Measurements from ENCODE around the gene RFT1. TPM values are rescaled to one million over a fixed set of nuclear protein-coding genes. Genes with fewer than 3 reads are reported as not detected.

Gene RFT1
- polyA plus RNA-seq, 3 donors = 8.2 to 34.9 (median 25.6) TPM

DNA sequence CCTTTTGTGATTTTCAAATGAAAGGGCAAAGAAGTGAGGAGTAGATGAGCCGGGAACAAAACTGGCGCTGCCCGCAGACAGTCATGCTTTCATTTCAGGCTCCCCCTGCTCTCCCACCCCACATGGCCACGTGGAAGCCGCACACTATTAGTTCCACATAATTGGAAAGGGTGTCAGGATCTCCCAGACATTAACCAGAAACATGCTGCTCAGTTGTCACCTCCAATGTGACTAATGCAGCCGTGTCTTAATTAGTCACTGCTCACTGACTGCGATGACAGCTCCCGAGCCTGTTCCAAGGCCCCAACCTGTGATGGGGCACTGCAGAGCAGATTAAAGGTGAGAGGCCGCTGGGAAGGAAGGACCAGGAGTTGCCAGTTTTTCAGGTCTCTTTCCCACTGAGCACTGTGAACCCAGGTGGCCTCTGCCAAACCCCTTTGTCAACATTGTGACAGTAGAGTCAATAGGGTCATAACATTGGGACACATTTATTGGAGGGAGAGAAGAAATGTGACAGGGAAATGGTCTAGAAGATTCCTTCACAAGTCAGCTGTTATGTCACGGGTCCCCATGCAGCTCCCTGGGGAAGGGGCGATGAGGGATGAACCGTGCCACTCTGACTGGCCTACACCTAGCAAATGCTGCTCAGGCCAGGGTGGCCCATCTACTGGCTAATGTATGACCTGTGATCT, 45.8 kb downstream of the RFT1 start:
- no peak overlapping the region for H3K4me3 Mint-ChIP-seq

GRCh38 chr3:53083949-53084309, 46.3 kb downstream of the RFT1 start:
- no peaks in the 10 kb centered on the region for H3K9me3 ChIP-seq (replicated peaks in 1 of 2; ENCODE audit: control insufficient read depth in 1 of 2, insufficient read depth in 1 of 2, low read length in 2 of 2)
- no CpG with 5 or more reads among the region's 3 CpGs for WGBS (ENCODE audit: insufficient coverage)
- no peaks in the 10 kb centered on the region for H3K4me1 Mint-ChIP-seq
- no peak for DNase-seq
- H3K36me3 Mint-ChIP-seq = peaks cover 23 to 47% of the 10 kb centered on the region in 2 donors
- no peaks in the 10 kb centered on the region for H3K27me3 Mint-ChIP-seq (ENCODE audit: low read depth in 3 of 3)
- no peak overlapping the region for H2AFZ ChIP-seq (ENCODE audit: insufficient read depth, low read depth, low read length, poor library complexity, severe bottlenecking)
- H4K20me1 ChIP-seq (ENCODE audit: insufficient read depth, low read length) = no peaks in the 10 kb centered on the region
- H3K4me3 Mint-ChIP-seq = no peak overlapping the region
- no peak overlapping the region for H3K4me2 ChIP-seq (replicated peaks; ENCODE audit: extremely low read depth, low read length, poor library complexity, severe bottlenecking)
- H3K27ac ChIP-seq (ENCODE audit: low read depth in 1 of 2, low read length in 2 of 2) = no peak overlapping the region
- H3K79me2 ChIP-seq (ENCODE audit: insufficient read depth, low read length) = no peaks in the 10 kb centered on the region
- intact Hi-C loops (cut with micrococcal nuclease) = no loop called here
- no peak overlapping the region for H3K4me3 ChIP-seq (replicated peaks in 1 of 3; ENCODE audit: low read depth in 2 of 3, low read length in 3 of 3)
- H3K4me1 ChIP-seq (ENCODE audit: control insufficient read depth in 1 of 2, insufficient read depth in 2 of 2, low read length in 2 of 2) = no peaks in the 10 kb centered on the region
- TF ChIP-seq CTCF (IDR thresholded peaks at IDR 0.05) = no peak
- H3K9me3 Mint-ChIP-seq = no peaks in the 10 kb centered on the region
- H3K27me3 ChIP-seq (ENCODE audit: control insufficient read depth in 2 of 2, insufficient read depth in 2 of 2, low read length in 2 of 2) = no peaks in the 10 kb centered on the region
- no peak overlapping the region for H3K9ac ChIP-seq (ENCODE audit: insufficient read depth, low read length, poor library complexity, severe bottlenecking)
- H3K27ac Mint-ChIP-seq = peak overlapping the region in 2 of 7 donors; percentile 1 to 11
- H3K36me3 ChIP-seq (replicated peaks in 1 of 2; ENCODE audit: control insufficient read depth in 1 of 2, insufficient read depth in 2 of 2, low read length in 2 of 2) = peaks cover 7 to 44% of the 10 kb centered on the region in 2 donors

More for the DNA sequence above, 45.8 kb downstream of the RFT1 start:
- 90% methylated on average over 9 of the region's 12 CpGs for WGBS (ENCODE audit: insufficient coverage)
- intact Hi-C loops (cut with micrococcal nuclease) = no loop called here
- no peaks in the 10 kb centered on the region for H3K9me3 ChIP-seq (replicated peaks in 1 of 2; ENCODE audit: control insufficient read depth in 1 of 2, insufficient read depth in 1 of 2, low read length in 2 of 2)
- H3K36me3 ChIP-seq (replicated peaks in 1 of 2; ENCODE audit: control insufficient read depth in 1 of 2, insufficient read depth in 2 of 2, low read length in 2 of 2) = peaks cover 11 to 49% of the 10 kb centered on the region in 2 donors
- Mint-ChIP-seq H3K9me3 (no peaks in the 10 kb centered on the region), H3K27me3 (ENCODE audit: low read depth in 3 of 3) (no peaks in the 10 kb centered on the region), H3K27ac (no peak overlapping the region), H3K36me3 (peaks cover 25 to 51% of the 10 kb centered on the region in 2 donors), H3K4me1 (no peaks in the 10 kb centered on the region)
- no peaks in the 10 kb centered on the region for H3K79me2 ChIP-seq (ENCODE audit: insufficient read depth, low read length)
- no peak for DNase-seq
- H3K4me2 ChIP-seq (replicated peaks; ENCODE audit: extremely low read depth, low read length, poor library complexity, severe bottlenecking) = no peak overlapping the region
- H3K4me1 ChIP-seq (ENCODE audit: control insufficient read depth in 1 of 2, insufficient read depth in 2 of 2, low read length in 2 of 2) = no peaks in the 10 kb centered on the region
- H2AFZ ChIP-seq (ENCODE audit: insufficient read depth, low read depth, low read length, poor library complexity, severe bottlenecking) = no peak overlapping the region
- no peak overlapping the region for H3K9ac ChIP-seq (ENCODE audit: insufficient read depth, low read length, poor library complexity, severe bottlenecking)
- H3K27ac ChIP-seq (ENCODE audit: low read depth in 1 of 2, low read length in 2 of 2) = no peak overlapping the region
- H4K20me1 ChIP-seq (ENCODE audit: insufficient read depth, low read length) = no peaks in the 10 kb centered on the region
- TF ChIP-seq CTCF (IDR thresholded peaks at IDR 0.05) = no peak
- no peak overlapping the region for H3K4me3 ChIP-seq (replicated peaks in 1 of 3; ENCODE audit: low read depth in 2 of 3, low read length in 3 of 3)
- no peaks in the 10 kb centered on the region for H3K27me3 ChIP-seq (ENCODE audit: control insufficient read depth in 2 of 2, insufficient read depth in 2 of 2, low read length in 2 of 2)

Data from CD14-positive monocyte (primary cell).